NCI-H2227 (cell line): ENCODE results near the gene TEX22.
"Not testable (repeated sequence)": the region's sequence is repeated elsewhere in the genome, so short reads cannot be mapped to it uniquely, and the experiment has no call there.

Experiments used
- DNase-seq: peaks from one replicate; lab custom pipeline; 2025; ENCODE audit not compliant: unreplicated experiment; lab: John Stamatoyannopoulos, UW

Gene TEX22, protein sequence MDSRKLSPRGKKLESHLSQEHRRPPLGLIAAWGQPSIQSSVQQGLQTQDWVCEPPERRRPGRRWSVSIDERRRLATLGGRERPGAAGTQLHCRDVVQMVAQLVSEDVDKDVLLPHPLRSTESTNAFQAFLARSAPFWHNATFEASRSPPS

DNA sequence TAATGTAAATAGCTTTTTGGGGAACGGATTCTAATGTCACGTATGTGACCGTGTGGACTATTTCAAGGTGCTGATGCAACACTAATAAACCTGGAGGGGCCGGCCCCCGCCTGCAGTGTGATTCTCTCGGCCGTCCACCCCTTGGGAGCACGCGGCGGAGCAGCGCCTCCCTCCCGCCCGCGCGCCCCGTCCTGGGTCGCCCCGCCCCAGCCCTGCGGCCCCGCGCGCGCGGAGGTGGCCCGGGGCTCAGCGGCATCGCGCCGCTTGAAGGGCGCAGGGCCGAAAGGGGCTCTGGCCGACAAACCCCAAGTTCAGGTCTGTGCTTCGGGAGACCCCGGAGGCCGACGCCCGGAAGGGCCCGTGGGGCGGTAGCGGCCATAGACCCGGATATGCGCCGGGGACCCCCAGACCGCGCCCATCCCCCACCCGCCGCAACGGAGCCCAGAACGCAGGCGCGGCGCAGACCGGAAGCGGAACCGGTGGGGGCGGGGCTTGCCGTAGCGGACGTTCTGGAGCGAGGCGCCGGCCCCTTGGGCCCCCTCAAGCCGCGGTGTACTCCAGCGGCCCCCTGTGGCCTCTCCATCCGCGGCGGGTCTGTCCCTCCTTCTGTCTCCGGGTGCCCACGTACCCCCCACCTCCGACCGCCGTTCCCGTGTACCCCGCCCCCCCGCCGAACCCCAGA, at the start of gene TEX22:
Gene TEX22, plus strand, starts transcription at position 495 of the 682 bp plus-strand sequence. CDS start 803 bp downstream, outside the sequence.
- peak; percentile 91 for DNase-seq

DNA sequence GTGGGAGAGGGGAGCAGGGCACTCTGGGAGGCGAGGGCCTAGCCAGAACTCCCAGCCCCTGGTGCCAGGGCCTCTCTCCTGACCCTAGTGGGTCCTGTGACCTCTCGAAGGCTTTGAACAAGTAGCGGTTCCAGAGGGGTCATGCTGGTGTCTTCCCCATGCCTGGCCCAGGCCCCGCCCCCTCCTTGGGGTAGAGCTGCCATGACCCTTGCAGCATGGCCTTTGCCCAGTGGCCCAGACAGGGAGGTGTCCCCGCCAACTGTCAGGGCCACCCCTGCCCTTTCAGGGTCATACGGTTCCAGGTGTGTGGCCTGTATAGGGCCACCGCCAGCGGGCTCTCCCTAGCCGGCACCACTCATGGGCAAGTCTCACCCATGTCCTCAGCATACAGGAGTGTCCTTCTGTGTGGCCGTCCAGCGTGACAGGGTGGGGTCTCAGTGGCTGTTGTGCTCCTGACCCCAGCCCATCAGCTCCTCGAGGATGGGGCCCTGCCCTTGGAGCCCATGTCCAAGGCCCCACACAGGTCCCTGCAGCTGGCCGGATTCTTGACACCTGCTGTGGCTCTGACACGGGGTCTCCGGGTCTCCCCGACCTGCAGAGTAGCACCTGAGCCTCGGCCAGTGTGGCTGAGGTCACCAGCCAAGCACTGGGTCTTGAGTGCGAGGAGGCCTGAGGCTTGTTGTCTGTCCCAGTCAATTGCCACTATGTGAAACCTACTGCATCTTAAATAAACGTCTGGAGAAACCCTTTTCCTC, 49.2 kb upstream of the TEX22 start:
- DNase-seq: no peak

DNA sequence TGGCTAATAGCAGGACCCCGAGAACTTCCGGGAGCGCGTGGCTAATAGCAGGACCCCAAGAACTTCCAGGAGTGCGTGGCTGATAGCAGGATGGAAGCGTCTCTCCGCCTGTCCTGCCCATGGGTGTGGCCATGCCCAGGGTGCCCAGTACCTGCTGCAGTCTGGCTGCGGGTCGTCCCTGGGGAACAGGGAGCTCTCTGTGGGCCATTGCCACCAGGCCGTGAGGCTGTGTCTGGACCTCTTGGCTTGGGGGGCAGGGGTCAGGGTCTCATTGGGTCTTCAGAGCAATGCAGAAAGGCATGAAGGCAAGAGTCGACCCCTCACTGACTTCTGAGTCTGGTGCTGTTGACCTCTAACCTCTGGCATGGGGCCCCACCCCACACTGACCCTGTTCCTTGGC, 48.3 kb upstream of the TEX22 start:
- DNase-seq: no peak

DNA sequence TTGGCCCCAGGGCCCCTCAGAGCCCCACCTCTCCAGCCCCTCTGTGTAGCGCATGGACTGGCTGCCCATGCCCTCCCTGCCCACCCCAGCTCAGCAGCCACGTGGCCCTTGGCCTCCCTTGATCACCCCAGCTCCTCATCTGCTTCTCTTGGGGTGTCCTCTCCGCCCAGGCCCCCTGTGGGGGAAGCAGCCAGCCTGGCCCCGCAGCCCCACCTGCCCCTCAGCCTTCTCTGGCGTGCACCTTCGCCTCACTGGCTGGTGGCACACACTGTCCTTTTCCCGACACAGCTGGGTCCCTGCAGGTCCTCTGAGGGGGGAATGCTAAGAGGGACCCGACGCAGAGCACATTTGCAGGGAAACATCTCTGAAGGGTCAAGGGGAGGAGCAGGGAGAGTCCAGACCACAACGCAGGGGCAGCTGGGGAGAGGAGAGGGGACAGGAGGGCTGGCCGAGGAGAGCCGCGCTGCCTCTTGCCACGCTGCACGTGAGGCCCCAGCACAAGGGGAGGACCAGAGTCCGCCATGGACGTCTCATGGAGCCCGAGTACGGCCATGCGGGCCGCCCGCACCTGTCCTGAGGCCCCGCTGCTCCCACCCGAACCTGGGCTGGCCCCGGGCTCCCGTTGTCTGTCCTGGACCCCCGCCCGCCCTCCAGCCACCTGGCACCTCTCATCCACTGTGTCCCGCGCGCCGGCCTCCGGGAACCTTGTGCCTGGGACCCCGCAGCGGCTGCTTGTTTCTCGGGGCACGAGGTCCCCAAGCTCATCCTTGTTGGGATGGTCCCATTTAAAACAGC, 47.7 kb upstream of the TEX22 start:
- DNase-seq: no peak

DNA sequence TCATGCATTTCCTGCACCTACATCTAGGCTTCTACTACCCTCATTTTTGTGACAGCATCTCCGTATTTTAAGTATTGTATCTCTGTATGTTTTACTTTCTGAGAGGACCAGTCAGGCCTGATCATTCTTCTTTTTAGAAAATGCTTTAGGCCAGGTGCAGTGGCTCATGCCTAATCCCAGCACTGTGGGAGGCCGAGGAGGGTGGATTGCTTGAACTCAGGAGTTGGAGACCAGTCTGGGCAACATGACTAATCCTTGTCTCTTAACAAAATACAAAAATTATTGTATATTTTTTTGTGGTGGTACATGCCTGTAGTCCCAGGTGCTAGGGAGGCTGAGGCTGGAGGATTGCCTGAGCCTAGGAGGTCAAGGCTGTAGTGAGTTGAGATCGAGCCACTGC, 46.9 kb upstream of the TEX22 start:
- no peak for DNase-seq

DNA sequence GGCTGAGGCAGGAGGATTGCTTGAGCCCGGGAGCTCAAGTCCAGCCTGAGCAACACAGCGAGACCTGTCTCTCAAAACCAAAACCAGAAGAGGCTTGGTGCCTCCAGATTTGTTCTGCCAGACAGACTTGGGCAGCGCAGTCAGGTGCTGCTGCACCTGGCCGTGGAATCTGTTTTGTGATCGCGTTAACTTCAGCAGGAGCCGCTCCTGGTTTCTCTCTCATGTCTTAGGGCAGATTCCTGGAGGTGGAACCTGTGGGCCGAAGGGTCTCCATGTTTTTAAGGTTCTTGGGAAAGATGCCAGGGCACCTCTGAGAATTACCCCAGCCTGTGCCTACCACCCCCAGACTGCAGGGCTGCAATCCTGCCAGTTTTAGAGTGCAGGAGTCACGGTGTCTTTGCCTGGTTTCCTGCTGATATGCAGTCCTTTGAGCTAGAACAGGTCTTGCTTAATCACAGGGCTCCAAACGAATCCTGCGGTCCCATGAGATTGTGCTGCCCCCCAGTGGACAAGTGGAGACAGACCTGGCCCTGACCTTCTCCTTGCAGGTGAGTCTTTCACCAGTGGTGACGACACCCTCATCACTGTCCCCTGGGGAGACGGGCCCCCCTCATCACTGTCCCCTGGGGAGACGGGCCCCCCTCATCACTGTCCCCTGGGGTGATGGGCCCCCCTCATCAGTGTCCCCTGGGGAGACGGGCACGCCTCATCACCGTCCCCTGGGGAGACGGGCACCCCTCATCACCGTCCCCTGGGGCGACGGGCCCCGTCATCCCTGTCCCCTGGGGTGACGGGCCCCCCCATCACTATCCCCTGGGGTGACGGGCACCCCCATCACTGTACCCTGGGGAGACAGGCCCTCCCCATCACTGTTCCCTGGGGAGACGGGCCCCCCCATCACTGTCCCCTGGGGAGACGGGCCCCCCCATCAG, 46.2 kb upstream of the TEX22 start:
- DNase-seq: peak; percentile 88

DNA sequence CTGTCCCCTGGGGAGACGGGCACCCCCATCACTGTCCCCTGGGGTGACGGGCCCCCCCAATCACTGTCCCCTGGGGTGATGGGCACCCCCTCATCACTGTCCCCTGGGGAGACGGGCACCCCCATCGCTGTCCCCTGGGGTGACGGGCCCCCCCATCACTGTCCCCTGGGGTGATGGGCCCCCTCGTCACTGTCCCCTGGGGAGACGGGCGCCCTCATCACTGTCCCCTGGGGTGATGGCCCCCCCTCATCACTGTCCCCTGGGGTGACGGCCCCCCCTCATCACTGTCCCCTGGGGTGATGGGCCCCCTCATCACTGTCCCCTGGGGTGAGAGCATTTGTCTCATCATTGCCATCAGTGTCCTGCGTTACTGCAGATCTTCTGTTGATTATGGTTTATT, 45.2 kb upstream of the TEX22 start:
- DNase-seq: no peak

DNA sequence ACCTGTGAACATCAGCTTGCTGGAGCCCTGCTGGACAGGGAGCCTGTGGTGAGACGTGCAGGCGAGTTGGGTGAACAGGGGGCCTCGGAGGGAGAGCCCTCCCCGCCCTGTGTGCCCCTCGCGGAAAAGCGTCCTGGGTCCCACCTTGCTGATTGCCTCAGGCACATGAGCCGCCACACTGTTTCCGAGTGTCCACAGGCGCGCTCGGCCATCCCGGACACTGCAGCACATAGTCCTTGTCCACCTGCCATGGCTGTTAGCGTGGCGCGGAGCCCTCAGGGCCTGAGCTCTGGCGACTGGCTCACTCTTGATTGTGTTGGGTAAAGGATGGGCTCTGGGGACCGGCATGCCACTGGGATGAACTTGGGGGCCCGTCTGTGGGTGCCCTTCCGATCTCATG, 43.8 kb upstream of the TEX22 start:
- DNase-seq: no peak

DNA sequence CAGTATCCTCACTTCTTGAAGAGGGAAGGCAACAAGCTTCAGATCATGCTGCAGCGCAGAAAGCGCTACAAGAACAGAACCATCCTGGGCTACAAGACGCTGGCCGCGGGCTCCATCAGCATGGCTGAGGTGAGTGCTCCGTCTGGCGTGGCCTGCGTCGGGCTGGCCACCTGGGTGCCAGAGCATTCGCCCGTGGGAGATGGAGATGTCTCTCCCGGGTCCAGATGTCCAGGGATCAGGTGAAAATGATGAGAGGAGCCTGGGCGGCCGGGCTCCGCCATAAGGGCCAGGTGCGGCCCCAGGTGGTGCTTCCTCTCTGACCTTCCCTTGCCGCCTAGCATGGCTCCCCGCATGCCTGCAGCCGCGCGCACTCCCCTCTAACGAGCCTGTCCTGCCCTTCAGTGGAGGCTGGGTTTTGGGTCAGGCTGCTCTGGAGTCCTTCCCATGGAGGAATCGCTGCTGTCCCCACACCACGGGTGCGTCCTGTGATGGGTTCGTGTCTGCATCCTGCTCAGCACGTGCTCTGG, 43.2 kb upstream of the TEX22 start:
- no peak for DNase-seq

DNA sequence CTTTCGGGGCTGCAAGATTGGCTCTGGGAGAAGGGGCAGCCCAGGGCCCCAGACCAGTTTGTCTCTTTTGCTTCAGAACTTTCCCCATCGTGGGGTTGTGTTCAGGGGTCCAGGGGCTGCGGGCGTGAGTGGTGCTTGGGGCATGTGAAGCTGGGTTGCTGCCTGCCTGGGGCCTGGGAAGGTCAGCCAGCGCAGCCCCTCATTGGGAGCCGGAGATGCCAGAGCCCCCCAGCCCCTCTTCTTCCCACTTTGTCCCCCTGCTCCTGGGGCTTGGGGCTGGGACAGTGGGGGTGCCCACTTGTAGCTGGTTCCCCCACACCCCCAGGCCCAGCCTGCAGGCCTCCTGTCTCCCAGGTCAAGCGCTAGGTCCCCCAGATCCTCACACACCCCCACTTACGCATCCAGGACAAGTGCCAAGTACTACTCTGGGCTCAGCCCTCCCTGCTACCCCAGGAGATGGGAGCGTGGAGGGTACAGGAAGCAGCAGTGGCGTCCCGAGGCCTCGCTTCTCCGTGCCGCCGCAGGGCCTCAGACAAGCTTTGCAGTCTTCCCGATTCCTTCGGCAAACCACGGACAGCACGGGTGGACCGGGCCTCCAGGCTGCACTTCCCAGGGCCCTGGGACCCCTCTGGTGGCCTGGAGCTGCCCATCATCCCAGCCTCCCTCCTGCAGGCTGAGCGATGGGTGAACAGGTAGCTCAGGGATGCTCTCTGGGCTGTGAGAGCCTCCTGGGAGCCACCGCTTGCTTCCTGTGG, 42.3 kb upstream of the TEX22 start:
- DNase-seq: no peak

DNA sequence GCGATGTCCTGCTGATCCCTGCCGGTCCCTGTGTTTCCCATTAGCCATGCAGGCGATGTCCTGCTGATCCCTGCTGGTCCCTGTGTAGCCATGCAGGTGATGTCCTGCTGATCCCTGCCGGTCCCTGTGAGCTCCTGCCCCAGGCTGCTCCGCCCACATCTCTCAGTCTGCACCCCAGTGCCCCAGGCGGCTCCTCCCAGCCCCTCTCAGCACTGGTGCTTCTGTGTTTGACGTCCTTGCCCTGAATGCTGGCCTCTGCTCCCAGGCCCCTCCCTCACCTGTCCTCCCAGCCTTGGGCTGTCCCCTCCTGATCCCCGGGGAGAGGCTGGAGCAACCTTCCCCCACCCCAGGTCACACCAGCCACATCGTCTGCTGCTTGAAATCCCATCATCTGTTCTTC, 41.4 kb upstream of the TEX22 start:
- DNase-seq: no peak

DNA sequence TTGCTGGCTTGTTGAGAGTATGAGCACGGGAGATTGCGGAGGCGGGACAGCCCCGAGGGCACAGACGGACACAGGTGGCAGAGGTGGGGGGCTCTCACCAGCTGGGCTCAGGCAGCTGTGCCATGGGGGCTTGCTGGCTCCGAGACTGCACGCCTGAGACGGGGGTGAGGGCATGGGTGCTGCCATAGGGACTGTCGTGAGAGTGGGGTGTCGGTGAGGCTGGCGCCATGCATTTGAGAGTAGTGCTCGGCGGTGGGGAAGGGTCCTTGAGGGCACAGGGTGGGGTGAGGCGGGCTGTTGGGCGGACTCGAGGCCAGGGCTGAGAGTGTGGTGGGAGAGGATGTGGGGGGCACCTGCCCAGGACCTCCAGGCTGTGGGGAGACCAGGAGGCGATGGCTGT, 40.7 kb upstream of the TEX22 start:
- no peak for DNase-seq

DNA sequence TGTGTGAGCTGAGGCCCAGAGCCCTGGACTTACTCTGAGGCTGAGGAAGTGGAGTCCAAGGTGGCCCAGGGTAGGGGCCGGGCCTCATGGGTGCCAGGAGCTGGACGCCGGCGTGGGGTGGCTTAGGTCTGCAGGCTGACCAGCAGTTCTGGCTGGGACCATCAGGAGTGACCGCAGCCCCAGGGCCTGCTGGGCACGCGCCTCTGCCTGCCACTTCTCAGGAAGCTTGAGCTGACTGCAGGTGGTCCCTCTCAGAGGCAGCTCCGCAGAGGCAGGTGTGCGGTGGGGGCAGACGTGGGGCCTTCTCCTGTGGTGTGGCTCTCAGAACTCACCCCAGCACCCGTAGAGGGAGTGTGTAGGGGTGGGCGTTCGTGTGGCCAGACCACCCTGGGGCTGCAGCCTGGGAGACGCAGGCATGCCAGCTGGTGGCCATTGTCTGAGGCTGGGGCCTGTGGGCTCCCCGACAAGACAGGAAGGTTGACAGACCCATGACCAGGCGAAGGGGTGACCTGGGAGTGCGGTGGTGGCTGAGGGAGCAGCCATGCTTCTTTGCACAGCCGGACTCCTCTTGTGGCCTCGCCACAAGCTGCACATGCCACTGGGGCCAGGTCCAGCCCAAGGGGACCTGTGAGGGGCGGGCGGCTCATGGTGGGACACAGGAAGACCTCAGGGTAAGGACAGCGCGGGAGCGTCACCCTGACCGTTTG, 40.0 kb upstream of the TEX22 start:
- DNase-seq: no peak

DNA sequence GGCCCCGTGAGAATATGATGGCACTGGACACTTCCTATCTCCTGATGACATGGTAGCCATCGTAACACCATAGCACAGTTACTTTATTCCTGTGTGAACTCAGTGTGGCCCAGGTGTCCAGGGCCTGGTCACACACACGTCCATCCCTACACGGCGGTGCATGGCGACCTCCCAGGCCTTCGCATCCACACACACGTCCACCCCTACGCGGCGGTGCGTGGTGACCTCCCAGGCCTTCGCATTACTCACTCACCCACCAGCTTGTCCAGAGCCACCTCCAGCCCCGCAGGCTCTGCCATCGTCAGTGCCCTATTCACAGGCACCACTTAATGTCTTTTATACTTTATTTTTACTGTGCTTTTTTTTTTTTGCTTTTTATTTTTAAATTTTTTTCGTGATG, 39.4 kb upstream of the TEX22 start:
- DNase-seq: no peak

DNA sequence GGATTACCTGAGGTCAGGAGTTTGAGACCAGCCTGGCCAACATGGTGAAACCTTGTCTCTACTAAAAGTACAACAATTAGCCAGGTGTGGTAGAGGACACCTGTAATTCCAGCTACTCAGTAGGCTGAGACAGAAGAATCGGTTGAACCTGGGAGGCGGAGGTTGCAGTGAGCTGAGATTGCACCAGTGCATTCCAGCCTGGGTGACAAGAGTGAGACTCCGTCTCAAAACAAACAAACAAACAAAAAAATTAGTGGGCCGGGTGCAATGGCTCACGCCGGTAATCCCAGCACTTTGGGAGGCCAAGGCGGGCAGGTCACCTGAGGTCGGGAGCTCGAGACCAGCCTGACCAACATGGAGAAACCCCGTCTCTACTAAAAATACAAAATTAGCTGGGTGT, 36.9 kb upstream of the TEX22 start:
- not testable (repeated sequence) for DNase-seq

DNA sequence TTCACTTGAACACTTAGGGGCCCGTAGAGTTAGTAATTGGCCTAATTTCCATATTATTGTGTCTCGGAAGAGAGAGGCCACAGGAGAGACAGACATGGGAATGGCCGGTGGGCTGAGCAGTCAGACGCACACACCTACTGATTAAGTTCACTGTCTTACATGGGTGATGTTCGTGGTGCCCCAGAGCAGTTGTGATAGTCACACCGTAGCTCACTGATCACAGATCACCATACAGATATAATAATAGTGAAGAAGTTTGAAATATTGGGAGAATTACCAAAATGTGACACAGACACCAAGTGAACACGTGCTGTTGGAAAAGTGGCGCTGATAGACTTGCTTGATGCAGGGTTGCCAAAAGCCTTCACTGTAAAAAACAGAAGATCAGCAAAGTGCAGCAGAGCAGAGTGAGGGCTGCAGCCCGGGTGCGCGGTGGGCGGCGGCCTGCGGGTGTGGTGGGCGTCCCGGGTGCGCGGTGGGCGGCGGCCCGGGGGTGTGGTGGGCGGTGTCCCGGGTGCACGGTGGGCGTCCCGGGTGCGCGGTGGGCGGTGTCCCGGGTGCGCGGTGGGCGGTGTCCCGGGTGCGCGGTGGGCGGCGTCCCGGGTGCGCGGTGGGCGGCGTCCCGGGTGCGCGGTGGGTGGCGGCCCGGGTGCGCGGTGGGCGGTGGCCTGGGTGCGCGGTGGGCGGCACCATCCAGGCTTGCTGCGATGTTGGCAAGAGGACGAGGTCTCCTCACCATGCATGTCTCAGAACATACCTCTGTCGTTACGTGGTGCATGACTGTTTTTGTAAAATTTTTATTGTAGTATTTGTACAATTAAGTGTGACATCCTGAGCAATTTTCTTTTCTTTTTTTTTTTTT, 34.3 kb upstream of the TEX22 start:
- peak; percentile 56 for DNase-seq

DNA sequence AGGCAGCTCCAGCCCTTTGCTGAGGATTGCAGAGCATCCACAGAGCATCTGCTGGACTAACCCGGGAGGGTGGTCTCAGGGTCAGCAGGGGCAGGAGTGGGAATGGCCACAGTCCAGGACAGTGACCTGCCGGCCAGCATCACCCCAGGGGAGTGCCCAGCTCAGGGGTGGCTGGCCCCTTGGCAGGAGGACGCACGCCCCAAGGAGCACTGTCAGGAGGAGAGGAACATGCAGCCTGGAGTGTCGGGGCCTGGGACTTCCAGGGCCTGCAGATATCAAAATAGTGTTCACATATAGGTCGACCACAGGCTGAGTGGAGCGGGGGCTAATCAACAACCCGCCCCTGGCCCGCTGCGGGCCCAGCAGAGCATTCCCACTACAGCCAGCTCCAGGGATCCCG, 33.2 kb upstream of the TEX22 start:
- DNase-seq: no peak

DNA sequence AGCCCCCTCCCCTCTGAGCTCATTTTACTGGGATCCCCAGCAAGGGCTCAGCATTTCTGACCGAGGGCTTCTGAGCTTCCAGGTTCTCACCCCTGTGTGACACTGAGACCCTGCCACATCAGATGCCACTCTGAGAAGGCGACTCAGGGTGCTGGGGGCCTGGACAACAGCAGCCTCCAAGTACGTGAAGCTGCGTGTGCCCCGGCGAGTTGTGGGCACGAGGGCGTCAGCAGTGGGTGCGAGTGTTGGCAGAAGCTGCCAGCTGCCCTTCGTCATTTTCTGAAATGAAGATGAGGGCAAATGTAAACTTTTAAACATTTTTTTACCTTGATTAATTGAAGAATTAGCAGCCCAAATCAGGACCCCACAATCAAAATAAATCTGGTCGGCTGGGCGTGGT, 32.7 kb upstream of the TEX22 start:
- DNase-seq: no peak
